ENCODE measurements around the gene SLC4A5. TPM values are rescaled to one million over a fixed set of nuclear protein-coding genes. Genes with fewer than 3 reads are reported as not detected.

SLC4A5 gene
- total and polyA plus RNA-seq, 11 donors, result 0.36 to 4.1 (median 1.6) TPM

GRCh38 chr2:74328074-74328473 lies 15.1 kb downstream of the SLC4A5 start:
- no peak for TF ChIP-seq POLR2A (IDR thresholded peaks at IDR 0.05)
- no peak for TF ChIP-seq CTCF (IDR thresholded peaks at IDR 0.05)
- WGBS, 4 donors, result 72 to 86% (median 83%) methylated on average over 1 to 2 of the region's 2 CpGs
- Histone ChIP-seq H3K36me3 (peaks cover 0 to 13% (median 0%) of the 10 kb centered on the region in 9 donors), H3K4me3 (no peak overlapping the region), H3K27me3 (no peaks in the 10 kb centered on the region), H3K27ac (no peak overlapping the region), H3K9me3 (no peaks in the 10 kb centered on the region), H3K4me1 (no peaks in the 10 kb centered on the region)
- ATAC-seq (no peak), DNase-seq (no peak)
- intact Hi-C loops (cut with DNase I), result no loop called here

GRCh38 chr2:74327627-74328026 lies 15.6 kb downstream of the SLC4A5 start:
- H3K27ac ChIP-seq, result no peak overlapping the region
- no peaks in the 10 kb centered on the region for H3K9me3 ChIP-seq
- H3K4me3 ChIP-seq, result no peak overlapping the region
- H3K36me3 ChIP-seq, result peaks cover 0 to 13% (median 0%) of the 10 kb centered on the region in 9 donors
- 86 to 97% (median 93%) methylated on average over 1 of the region's 1 CpG for WGBS, 4 donors
- H3K27me3 ChIP-seq, result no peaks in the 10 kb centered on the region
- no peak for DNase-seq
- TF ChIP-seq CTCF (IDR thresholded peaks at IDR 0.05) (no peak), POLR2A (IDR thresholded peaks at IDR 0.05) (no peak)
- H3K4me1 ChIP-seq, result no peaks in the 10 kb centered on the region
- ATAC-seq, result no peak
- intact Hi-C loops (cut with DNase I), result no loop called here

- Histone ChIP-seq H3K27ac (no peak overlapping the region), H3K9me3 (no peaks in the 10 kb centered on the region), H3K4me1 (no peaks in the 10 kb centered on the region), H3K36me3 (peaks cover 0 to 13% (median 0%) of the 10 kb centered on the region in 9 donors), H3K27me3 (no peaks in the 10 kb centered on the region), H3K4me3 (no peak overlapping the region)
- ATAC-seq (no peak), DNase-seq (no peak)
- no peak for TF ChIP-seq POLR2A (IDR thresholded peaks at IDR 0.05)
- TF ChIP-seq CTCF (IDR thresholded peaks at IDR 0.05), result no peak
- intact Hi-C loops (cut with DNase I), result no loop called here
- WGBS, 4 donors, result 76 to 79% (median 78%) methylated on average over 5 of the region's 5 CpGs
Measured at GRCh38 chr2:74327199-74327598, 16.0 kb downstream of the SLC4A5 start.

- no peaks in the 10 kb centered on the region for H3K27me3 ChIP-seq
- ATAC-seq (no peak), DNase-seq (no peak)
- WGBS, 4 donors, result 77 to 85% (median 81%) methylated on average over 2 of the region's 2 CpGs
- TF ChIP-seq POLR2A (IDR thresholded peaks at IDR 0.05) (no peak), CTCF (IDR thresholded peaks at IDR 0.05) (no peak)
- H3K36me3 ChIP-seq, result peaks cover 0 to 5% (median 0%) of the 10 kb centered on the region in 9 donors
- H3K9me3 ChIP-seq, result no peaks in the 10 kb centered on the region
- H3K4me3 ChIP-seq, result no peak overlapping the region
- no peaks in the 10 kb centered on the region for H3K4me1 ChIP-seq
- no peak overlapping the region for H3K27ac ChIP-seq
- intact Hi-C loops (cut with DNase I), result no loop called here
Measured at GRCh38 chr2:74325815-74326214, 17.4 kb downstream of the SLC4A5 start.

All from heart left ventricle (tissue), 16 donors.